NCI-H1694 (cell line): Measurements from ENCODE around the gene VEGFB.

Experiments
- DNase-seq: peaks from one replicate; lab custom pipeline; 2025; lab: John Stamatoyannopoulos, UW

VEGFB gene

DNA sequence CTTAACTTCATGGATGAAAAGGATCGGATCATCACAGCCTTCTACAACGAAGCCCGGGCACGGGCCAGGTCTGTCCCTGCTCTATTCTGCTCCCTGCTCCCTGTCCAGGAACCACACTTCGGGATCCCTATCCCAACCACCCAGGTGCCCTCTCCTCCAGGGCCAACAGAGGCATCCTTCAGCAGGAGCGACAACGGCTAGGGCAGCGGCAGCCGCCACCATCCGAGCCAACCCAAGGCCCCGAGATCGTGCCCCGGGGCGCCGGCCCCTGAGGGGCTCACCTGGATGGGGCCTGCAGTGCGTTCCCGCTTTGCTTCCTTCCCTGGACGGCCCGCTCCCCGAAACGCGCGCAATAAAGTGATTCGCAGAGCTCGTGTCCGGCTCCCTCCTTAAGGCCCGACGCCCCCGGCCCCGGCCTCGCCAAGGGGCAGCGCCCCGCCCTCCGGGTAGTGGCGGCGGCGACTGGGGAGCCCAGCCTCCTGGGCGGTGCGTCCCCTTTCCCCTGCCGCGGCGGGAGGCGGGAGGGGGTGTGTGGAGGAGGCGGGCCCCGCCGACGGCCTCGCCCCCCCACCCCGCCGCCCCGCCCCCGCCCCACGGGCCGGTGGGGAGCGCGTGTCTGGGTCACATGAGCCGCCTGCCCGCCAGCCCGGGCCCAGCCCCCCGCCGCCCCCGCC is at the start of gene VEGFB:
Gene VEGFB, plus strand, starts transcription at position 672 of the 674 bp plus-strand sequence. CDS start 250 bp downstream, outside the sequence.
- DNase-seq, result no peak

GRCh38 chr11:64185175-64185692 is 49.1 kb upstream of the VEGFB start:
- DNase-seq, result no peak

DNA sequence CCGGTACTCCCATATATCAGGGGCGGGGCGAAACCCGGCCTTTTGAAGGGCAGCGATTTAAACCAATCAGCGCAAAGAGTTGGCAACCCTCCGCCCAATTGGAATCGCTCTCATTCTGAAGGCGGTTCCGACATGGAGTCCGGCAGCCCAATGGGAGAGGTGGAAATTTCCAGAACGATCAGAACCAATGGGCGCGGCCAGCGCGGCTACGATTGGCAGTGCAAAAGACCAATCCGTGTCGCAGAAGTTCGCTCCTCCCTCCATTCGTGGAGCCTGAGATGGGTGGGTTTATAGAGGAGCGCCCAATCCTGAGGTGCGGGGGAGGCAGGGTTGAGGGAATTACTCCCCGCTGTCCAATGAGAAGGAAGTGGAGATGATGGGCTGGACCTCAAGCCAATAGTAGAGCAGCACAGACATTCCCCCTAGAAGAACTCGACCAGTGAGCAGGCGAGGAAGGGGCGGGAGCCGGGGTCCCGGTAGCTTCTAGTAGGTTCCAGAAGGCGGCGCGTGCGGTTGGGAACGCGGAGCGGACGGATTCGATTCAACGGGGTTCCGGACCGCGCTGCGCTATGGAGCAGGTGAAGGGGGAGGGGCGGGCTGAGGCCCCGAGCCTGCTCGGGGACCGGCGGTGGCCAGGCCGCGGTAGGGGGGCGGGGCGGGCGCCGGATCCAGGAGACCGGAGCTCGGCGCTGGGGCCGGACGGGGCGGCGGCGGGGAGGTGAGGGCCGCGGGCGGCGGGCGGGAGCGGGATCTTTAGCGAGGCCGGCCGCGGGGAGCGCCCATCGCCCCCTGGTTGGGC is 48.5 kb upstream of the VEGFB start, which contains the start of gene STIP1:
Gene STIP1, plus strand, starts transcription at position 479 of the 799 bp plus-strand sequence. Its CDS starts 91 bp downstream, at position 570.
- DNase-seq, result peak; percentile 99

GRCh38 chr11:64186492-64187165 is 47.8 kb upstream of the VEGFB start:
- no peak for DNase-seq

- DNase-seq, result no peak
These were observed 42.0 kb upstream of the VEGFB start for GRCh38 chr11:64192434-64192833.

DNA sequence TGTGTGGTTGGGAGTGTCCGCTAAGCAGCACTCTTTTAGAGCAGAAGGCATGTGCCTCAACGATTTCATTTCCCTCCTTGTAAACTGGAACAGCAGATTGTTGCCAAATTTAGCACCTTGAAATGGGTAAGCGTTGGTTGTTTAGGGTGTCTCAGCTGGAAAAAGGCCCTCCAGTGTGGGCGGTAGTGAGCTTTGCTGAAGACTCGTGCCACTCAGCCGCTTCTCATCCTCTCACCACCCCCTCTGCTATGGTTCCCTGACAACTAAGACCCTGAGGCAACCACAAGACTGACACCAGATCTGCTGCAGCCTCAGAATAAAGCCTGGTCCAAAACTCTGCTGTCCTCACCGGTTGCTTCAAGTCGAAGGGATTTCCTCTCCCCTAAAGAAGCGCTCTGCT is 37.8 kb upstream of the VEGFB start:
- DNase-seq, result no peak

DNA sequence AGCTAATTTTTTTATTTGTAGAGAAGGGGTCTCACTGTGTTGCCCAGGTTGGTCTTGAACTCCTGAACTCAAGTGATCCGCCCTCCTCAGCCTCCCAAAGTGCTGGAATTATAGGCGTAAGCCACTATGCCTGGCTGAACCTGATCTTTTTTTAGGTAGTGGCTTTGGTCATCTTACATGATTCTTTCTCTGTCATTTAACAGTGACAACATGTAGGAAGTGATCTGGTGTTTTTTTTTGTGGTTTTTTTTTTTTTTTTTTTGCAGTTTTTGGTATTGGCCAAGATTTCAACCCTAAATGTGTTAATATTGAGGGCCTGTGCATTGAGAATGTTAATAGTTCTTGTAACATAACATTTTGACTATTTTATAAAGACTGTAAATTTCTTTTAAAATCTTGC is 35.9 kb upstream of the VEGFB start:
- DNase-seq, result no peak

DNA sequence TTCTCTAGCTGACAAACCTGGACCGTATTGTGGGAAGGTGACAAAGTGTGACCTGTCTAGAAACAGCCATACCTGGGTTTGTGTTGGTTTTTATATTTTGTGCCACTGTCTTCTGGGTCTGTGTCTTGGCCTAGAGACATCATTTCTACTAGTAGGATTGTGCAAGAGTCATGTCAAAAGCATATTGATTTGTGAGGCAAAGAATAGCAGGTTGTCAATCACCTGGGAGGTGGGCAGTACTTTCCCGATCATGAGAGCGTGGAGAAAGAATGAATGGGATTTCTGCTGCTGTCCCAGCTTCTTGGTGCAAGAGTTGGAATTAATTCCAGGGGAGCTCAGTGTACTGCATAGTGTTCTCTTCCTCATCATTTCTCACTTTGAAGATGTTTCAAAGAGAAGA is 32.8 kb upstream of the VEGFB start:
- no peak for DNase-seq

DNA sequence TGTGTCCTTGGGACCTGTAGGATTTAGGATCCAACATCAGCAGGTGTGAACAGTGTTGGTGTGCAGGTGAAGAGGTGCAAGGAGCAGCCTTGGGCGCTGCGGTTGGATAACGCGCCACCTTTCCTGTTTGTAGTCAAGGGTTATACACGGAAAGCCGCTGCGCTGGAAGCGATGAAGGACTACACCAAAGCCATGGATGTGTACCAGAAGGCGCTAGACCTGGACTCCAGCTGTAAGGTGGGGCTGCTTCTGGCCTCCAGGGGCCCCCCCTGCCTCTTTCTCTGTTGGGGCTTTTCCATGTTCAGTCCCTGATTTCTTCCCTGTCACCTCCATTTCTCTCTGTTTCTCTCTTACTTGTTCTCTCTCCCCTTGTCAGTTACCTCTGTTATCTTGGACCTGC is 31.4 kb upstream of the VEGFB start:
- no peak for DNase-seq

- no peak for DNase-seq
These were observed 30.8 kb upstream of the VEGFB start for GRCh38 chr11:64203421-64204079.

DNA sequence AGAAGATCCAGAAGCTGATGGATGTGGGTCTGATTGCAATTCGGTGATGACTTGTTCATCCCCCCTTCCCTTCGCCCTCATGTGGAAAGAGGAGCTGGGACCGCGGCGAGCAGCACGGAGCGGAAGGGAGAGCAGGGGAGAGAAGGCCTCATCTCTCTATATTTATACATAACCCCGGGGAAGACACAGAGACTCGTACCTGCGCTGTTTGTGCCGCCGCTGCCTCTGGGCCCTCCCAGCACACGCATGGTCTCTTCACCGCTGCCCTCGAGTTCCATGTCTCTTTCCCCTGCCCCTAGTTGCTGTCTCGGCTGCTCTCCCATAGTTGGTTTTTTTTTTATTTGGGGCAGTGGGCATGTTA is 30.3 kb upstream of the VEGFB start:
- DNase-seq, result no peak

GRCh38 chr11:64204464-64204989 is 29.9 kb upstream of the VEGFB start:
- DNase-seq, result peak; percentile 73

DNA sequence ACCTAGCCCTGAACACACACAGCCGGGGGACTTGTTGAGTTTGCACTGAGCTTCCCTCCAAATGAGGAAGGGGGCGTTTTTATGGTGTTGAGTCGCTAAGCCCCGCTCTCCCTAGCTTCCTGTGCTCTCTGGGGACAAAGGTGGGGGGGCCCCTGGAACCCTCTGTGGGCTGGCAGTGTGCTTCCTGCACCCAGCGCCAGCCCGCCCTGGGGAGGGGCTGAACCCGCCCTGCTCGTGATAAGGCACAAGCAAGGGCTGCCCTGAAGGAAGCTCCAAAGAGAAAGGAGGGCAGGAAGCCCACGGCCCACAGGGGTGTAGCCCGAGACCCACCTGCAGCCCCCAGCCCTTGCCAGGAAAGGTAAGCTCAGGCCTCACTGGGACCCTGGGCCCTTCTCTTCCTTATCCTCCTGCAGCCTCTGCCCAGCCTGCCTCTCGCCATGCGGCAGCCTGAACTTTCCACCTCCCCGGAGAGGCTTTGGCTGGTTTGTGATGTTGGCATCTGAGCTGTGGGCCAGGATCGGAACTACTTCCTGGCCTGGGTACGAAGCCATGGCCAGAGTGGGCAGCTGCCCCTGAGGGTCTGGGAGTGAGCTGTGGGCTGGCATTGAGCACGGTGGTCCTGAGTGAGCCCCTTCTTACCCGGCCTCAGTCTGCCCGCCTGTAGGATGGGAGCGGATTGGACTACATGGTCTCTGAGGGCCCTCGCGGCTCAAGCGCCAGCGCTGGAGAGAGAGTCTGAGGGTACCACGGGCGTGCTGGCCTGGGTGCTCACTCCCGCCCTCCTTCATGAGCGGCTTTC is 27.7 kb upstream of the VEGFB start, which contains the start of gene FERMT3:
Gene FERMT3, plus strand, starts transcription at position 265 of the 799 bp plus-strand sequence. CDS start 644 bp downstream, outside the sequence.
- DNase-seq, result no peak

GRCh38 chr11:64207256-64208085 is 26.9 kb upstream of the VEGFB start:
- no peak for DNase-seq

DNA sequence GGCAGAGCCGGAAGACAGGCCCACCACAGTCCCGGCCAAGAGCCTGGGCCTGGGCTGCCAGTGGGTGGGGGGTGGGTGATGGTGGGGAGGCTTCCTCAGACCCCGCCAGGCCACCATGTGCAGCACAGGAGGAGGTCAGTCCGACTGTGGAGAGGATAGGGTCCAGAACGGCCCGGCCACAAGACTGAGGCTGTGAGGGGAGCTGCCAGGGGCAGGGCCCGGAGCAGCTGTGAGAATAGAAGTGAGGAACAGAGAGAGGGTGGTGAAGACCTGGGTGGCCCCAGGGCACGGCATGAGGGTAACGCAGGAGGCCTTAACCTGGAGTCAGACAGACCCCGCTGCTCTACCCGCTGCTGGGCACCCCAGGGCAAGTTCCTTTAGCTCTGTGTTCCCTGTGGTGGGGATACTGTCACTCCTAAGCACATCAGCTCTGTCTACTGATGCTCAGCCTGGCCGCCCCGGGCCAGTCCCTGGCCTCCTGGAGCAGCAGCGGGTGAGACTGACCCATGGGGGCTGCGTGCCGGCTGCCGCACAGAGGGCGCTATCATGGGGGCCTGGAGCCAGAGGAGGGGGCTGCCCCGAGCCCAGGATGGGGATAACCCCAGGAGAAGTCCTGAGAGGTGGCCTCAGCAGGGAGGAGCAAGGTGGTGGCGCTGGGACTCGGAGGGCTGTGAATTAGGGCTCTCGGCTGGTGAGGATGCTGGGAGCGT is 26.1 kb upstream of the VEGFB start:
- no peak for DNase-seq

DNA sequence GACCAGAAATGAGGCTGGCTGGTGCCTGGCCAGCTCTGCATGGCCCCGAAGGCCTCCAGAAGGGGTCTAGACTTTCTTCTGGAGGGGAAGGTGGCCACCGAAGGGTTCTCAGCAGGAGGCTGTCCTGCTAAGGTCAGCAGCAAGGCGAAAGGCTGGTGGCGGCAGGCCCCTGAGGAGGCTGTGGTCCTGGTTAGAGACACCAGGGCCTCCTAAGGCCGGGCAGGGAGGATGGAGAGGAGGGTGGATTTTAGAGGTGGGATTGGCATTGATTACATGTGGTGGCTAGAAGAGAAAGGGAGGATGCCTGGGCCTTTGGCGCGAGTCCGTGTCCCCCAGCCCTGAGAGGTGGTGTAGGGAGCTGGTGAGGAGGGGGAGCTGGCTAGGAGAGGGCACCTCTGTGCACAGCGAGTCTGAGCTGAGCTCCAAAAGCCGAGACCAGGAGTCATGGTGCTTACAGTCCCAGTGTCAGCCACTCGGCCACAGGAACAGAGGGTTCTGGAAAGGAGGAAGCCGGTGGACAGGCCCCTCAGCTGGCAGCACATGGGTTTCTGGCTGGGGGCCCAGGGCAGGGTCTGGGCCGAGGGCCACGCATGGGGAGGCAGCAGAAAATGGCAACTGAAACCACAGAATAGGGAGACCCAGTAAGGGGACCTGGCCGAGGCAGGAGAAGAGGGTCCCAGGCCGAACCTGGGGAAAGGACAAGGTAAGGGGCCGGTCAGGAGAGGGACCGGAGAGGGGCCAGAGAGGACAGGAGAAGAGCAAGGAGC is 25.4 kb upstream of the VEGFB start:
- no peak for DNase-seq

DNA sequence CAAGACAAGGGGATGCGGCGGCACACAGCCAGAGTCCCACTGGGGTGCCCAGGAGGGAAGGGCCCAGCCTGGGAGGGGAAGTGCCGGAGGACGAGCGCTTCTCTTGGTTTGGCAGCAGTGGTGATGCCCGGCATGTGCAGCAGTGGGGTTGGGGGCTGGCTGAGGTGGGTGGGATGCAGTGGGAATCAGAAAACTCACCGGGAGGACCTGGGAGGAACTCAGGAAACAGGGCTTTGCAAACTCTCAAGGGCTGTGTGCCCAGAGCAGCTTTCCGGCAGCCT is 24.9 kb upstream of the VEGFB start:
- DNase-seq, result no peak

DNA sequence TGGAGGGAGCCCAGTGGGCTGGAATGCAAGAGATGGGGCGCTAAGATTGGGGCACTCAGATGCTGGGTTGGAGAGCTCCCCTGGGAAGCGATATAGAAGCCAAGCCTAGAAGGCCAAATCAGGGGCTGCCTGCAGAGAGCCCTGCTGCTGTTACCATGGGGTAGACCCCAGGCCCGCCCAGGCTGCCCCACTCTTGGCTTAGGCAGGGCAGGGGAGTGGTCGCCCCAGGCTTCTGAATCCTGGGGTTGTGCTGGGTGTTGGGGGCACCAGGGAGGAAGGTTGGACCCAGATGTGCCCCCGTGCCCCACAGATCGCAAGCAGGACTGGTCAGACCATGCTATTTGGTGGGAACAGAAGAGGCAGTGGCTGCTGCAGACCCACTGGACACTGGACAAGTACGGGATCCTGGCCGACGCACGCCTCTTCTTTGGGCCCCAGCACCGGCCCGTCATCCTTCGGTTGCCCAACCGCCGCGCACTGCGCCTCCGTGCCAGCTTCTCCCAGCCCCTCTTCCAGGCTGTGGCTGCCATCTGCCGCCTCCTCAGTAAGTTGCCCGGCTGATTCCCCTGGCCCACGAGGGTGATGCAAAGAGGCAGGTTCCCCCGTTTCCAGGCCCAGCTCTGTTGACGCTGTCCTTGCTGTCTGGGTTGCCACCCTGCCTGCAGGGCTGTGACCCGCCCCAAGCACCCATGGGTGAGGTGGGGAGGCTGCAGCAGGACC is 23.9 kb upstream of the VEGFB start:
- peak; percentile 20 for DNase-seq
